HS-27A (cell line): ENCODE results near the gene TMEM272.
"Not testable (repeated sequence)": the region's sequence is repeated elsewhere in the genome, so short reads cannot be mapped to it uniquely, and the experiment has no call there.

Experiments
- DNase-seq: peaks from one replicate; pipeline ENCODE4 v3.0.0-alpha.2; 2012; ENCODE audit warnings: low read depth, missing footprints

The TMEM272 gene

GRCh38 chr13:51824712-51825111 is 20.3 kb downstream of the TMEM272 start:
- DNase-seq = not testable (repeated sequence)

- DNase-seq = no peak
Observed at GRCh38 chr13:51823863-51824262, 21.1 kb downstream of the TMEM272 start.

- no peak for DNase-seq
Observed at GRCh38 chr13:51823359-51823758, 21.6 kb downstream of the TMEM272 start.

GRCh38 chr13:51822106-51822815 is 22.7 kb downstream of the TMEM272 start:
- no peak for DNase-seq

- DNase-seq = no peak
Observed at GRCh38 chr13:51821606-51822005, 23.4 kb downstream of the TMEM272 start.

- no peak for DNase-seq
Observed at GRCh38 chr13:51820016-51820597, 24.9 kb downstream of the TMEM272 start.

GRCh38 chr13:51819544-51819943 is 25.4 kb downstream of the TMEM272 start:
- DNase-seq = no peak

- no peak for DNase-seq
Observed at GRCh38 chr13:51818781-51819511, 26.0 kb downstream of the TMEM272 start.

- DNase-seq = no peak
Observed at GRCh38 chr13:51818276-51818675, 26.7 kb downstream of the TMEM272 start.

GRCh38 chr13:51817717-51818116 is 27.3 kb downstream of the TMEM272 start:
- no peak for DNase-seq

GRCh38 chr13:51816604-51817249 is 28.2 kb downstream of the TMEM272 start:
- DNase-seq = no peak

- DNase-seq = no peak
Observed at GRCh38 chr13:51815848-51816247, 29.1 kb downstream of the TMEM272 start.

- DNase-seq = no peak
Observed at GRCh38 chr13:51814825-51815650, 29.9 kb downstream of the TMEM272 start.

- no peak for DNase-seq
Observed at GRCh38 chr13:51814071-51814470, 30.9 kb downstream of the TMEM272 start.

- DNase-seq = no peak
Observed at GRCh38 chr13:51811920-51812451, 33.0 kb downstream of the TMEM272 start.

GRCh38 chr13:51811046-51811445 is 33.9 kb downstream of the TMEM272 start:
- DNase-seq = no peak

GRCh38 chr13:51808811-51809210 is 36.2 kb downstream of the TMEM272 start:
- DNase-seq = no peak

GRCh38 chr13:51807041-51807440 is 37.9 kb downstream of the TMEM272 start:
- DNase-seq = no peak

GRCh38 chr13:51806566-51806965 is 38.4 kb downstream of the TMEM272 start:
- DNase-seq = no peak

GRCh38 chr13:51805925-51806324 is 39.1 kb downstream of the TMEM272 start:
- no peak for DNase-seq

GRCh38 chr13:51805313-51805712 is 39.7 kb downstream of the TMEM272 start:
- DNase-seq = no peak
